T-helper 1 cell (primary cell): ENCODE measurements around the gene EXOC3.
A peak's percentile ranks its signal among the peaks of the same experiment; 100 is the strongest.

ENCODE experiments used
- DNase-seq, 5 donors: peaks; one replicate each; pipeline ENCODE4 v3.0.0-alpha.2; 2012 to 2020

EXOC3 gene

DNA sequence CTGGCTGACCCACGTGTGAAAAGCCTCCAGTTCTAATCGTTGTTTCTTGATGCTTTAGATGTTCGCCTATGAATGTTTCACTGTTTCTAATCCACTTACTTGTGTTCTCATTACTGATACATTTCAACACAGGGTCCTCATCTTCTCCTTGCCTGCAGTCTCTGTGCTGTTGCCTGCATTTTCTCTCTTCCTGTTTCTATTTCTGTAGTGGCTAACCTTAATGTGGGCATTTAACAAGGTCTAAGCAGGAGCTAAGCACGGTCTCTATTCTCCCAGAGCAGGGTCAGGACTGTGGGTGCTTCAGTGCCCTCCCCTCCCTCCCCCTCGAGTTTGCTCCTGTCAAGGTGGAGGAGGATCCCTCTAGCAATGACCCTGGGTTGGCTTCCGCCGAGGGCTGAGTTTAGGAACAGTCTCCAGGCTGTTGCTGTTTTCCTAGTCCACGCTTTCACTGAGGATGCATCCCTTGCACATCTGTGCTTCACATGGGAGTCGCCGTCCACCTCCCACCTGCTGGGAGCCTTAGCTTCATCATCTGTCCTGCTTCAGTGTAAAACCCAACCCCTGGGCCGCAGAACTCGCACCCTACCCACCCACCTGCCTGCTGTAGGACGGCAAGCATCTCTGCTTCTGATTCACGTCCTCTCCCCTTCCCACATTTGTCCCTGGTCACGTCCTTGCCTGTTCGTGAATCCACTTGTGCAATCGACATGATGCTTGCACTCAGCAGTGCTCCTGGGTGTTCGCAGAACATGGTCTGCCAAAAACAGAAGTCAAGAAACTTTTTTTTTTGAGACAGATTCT lies 2.4 kb upstream of the EXOC3 start:
- peak in 1 of 5 donors; percentile 8 for DNase-seq

GRCh38 chr5:441996-442334 lies 1.0 kb upstream of the EXOC3 start:
- peak in 1 of 5 donors; percentile 6 for DNase-seq

DNA sequence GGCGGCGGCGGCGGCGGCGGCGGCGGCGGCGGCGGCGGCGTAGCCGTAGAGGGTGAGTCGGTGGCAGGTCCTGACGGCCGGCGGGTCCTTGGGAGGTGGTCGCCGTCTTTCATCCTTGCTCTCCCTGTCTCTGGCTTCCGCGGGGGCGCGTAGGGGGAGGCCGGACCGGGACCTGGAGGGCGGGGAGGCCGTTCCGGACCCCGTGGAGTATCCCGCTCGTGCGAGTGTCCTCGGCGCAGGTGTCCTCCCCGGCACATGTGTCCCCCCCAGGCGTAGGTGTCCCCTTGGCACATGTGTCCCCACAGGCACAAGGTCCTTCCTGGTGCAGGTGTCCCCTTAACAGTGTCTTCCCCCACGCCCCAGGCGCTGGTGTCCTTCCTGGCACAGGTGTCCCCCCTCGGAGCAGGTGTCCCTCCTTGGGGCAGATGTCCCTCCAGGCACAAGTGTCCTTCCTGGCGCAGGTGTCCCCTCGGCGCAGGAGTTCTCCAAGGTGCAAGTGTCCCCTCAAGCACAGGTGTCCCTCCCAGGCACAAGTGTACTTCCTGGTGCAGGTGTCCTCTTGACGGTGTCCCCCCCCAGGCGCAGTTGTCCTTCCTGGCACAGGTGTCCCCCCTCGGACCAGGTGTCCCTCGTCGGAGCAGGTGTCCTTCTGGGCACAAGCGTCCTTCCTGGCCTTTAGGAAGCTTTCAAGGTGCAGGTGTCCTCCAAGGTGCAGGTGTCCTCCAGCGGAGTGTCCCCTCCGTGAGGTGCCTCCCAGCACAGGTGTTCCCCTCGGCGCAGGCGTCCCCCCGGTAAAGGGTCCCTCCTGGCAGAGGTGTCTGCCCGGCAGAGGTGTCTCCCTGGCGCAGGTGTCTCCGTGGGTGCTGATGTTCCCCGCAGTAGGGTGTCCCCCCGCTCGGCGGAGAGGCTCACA lies 519 bp downstream of the EXOC3 start:
- DNase-seq, result peak in 1 of 5 donors; percentile 53

- DNase-seq, result no peak
Measured at GRCh38 chr5:444226-444625, 1.2 kb downstream of the EXOC3 start.

- no peak for DNase-seq
Measured at GRCh38 chr5:445591-445990, 2.6 kb downstream of the EXOC3 start.

GRCh38 chr5:446066-446882 lies 3.3 kb downstream of the EXOC3 start:
- DNase-seq, result no peak

DNA sequence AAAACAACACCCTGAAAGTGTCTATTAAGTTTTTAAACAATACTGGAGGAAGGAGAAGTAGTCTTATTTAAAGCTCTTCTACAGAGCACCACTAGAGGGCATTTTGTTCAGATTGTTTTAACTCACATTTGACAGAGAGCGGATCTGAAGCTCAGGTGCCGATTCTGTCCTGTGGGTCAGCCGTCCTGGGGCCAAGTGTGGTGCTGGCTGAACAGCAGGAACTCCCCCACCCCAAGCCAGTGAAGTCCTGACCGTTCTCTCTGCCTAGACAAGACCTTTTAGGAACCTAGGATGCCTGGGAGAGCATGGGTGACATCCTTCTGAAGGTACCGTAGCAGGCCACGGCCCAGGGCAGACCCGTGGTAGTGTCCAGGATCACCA lies 3.9 kb downstream of the EXOC3 start:
- DNase-seq, result peak in 1 of 5 donors; percentile 50

DNA sequence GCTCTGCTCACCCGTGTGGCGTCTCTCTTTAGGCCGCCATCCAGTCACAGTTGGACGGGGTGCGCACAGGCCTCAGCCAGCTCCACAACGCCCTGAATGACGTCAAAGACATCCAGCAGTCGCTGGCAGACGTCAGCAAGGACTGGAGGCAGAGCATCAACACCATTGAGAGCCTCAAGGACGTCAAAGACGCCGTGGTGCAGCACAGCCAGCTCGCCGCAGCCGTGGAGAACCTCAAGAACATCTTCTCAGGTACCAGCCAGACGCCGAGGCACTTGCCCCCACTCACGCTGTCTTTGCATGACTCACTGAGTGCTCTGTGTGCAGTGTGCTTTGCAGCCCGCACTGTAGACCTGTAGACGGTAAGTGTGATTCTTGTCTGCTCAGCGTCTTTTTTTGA lies 4.5 kb downstream of the EXOC3 start:
- DNase-seq, result no peak

DNA sequence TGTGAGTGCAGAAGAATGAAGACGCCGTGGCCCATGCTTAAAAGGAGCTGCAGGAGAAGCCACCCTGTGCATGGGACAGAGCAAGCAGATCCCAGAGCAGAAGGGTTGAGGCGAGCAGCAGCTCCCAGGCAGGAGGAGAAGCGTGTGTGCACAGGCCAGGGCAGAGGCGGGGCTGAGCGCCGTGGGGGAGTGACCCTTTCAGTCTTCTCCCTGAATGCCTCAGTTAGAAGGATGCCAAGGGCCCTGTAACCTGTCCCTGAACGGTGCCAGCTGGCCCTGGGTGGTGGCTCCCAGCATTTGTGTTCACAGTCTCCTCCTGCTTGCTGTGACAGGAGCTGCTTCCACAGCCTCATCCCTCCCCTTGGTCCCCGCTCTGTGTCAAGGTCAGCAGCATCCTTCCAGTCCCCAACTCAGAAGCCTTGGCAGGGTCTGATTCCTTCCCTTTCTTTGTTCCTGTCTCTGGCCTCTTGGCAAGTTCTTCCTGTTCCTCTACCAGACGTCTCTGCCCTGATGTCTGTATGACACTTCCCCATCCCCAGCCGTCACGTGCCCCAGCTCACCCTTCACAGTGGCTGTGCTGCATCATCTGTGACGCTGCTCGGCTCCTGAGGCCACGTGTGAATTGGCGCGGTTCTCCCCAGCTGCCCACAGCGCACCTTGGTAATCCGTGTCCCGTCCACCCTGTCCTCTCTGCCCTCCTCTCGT lies 5.2 kb downstream of the EXOC3 start:
- no peak for DNase-seq

DNA sequence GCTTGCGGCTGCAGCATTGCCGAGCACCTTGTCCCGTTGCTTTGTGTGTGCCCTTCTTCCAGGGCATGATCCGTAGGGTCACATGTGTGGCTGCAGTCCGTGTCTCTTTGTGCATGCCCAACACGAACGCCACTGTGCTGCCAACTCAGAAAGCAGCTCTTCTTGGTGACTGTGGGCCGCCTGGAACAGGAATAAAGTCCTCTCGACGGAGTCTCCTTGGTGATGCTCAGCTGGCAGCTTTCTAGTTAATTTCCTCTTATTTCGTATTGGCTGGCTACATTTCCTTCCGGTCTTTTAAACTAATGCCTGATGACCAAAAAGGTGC lies 5.8 kb downstream of the EXOC3 start:
- no peak for DNase-seq

DNA sequence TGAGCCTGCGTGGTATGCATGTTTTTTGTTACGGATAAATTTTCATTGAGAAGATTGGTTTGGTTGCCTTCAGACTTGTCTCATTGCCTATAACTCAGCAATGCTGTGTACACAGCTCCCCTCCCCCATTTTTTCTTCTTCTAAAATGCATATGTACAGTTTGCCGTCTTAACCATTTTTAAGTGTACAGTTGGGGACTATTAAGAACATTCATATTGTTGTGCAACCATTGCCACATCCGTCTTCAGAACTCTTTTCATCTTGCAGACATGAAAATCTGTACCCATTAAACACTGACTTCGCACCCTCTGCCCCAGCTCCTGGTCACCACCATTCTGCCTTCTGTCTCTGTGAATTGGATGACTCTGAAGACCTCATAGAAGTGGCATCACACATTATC lies 6.2 kb downstream of the EXOC3 start:
- no peak for DNase-seq

- no peak for DNase-seq
Measured at GRCh38 chr5:451587-452458, 8.8 kb downstream of the EXOC3 start.

DNA sequence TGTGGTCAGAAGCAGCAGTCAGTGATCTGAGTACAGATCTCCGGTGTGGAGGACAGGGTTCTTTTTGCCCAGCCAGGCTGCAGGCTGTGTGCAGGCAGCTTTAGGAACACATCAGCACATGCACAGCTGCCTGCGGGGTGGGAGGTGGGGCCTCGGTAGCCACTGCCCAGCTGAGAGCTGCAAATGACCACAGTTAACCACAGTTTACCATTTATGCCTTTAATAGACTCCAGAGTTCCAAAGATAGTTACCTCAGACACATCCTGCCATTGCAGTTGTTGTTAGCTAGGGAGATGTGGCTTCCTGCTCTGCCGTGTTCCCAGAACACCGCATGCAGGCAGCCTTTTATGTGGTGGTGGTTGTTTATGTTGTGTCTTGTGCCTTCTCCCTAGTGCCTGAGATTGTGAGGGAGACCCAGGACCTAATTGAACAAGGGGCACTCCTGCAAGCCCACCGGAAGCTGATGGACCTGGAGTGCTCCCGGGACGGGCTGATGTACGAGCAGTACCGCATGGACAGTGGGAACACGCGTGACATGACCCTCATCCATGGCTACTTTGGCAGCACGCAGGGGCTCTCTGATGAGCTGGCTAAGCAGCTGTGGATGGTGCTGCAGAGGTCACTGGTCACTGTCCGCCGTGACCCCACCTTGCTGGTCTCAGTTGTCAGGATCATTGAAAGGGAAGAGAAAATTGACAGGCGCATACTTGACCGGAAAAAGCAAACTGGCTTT lies 10.2 kb downstream of the EXOC3 start:
- DNase-seq, result no peak

GRCh38 chr5:453725-454481 lies 10.9 kb downstream of the EXOC3 start:
- DNase-seq, result no peak

GRCh38 chr5:454936-455335 lies 12.0 kb downstream of the EXOC3 start:
- no peak for DNase-seq

DNA sequence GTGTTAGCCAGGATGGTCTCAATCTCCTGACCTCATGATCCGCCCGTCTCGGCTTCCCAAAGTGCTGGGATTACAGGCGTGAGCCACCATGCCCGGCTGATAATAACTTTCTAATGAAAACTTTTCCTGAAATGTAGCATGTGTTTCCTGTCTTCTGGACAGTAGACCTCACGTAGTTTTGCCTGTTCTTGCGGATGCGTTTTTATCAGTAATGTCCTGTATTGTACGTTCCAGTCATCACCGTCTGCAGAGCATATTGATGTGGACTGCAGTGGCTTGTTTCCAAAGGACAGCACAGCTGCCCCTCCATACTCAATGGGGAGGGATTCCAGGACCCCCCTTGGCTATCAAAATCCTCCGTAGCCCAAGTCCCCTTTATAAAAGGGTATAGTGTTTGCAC lies 12.8 kb downstream of the EXOC3 start:
- DNase-seq, result no peak

DNA sequence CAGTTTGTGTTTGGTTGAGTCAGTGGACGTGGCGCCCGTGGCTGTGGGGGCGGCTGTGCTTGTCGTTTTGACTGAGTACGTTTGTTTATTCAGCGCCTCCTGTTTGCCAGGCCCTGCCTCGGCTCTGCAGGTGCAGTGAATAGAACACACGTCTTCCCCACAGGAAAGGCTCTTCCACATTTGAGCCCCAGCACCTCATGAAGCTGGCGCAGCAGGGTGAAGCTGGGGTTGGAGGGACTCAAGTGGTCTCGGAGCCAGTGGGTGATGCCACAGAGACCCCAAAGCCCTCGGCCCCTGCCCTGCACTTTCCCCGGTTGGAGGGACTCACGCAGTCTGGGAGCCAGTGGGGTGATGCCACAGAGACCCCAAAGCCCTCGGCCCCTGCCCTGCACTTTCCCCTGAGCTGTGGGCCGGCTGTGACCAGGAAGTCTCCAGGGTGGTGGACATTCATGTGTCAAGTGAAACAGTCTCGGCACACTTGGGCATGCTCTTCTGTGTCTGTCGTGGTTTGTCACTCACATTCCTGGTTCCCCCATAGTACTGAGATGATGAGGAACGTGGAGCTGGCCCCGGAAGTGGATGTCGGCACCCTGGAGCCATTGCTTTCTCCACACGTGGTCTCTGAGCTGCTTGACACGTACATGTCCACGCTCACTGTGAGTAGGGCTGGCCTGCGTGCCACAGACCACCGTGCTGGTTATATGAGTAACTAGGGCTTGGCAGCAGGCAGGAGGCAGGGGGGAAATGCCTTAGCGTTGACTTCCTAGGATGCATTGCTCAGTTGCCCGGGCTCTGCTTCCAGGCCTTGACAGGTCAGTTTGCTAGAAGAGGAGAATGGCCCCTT lies 13.6 kb downstream of the EXOC3 start:
- DNase-seq, result no peak

- DNase-seq, result no peak
Measured at GRCh38 chr5:457195-457961, 14.4 kb downstream of the EXOC3 start.
